ENCODE data around the gene ELP6.

GRCh38 chr3:47478022-47478421, 35.5 kb downstream of the ELP6 start:
- TF ChIP-seq CTCF (IDR thresholded peaks at IDR 0.05), result no peak
- no peak for TF ChIP-seq POLR2A (IDR thresholded peaks at IDR 0.05)
